Hepatocyte (in vitro differentiated cells): Measurements from ENCODE around the gene KANSL2. TPM values are rescaled to one million over a fixed set of nuclear protein-coding genes. Genes with fewer than 3 reads are reported as not detected.

ENCODE experiments used
- DNase-seq: peaks from one replicate; pipeline ENCODE4 v3.0.0-alpha.2; 2016; ENCODE audit warnings: low spot score
- H2AFZ ChIP-seq: fragments of 200-600 bp; sonication (generic); 2 replicates; pipeline ENCODE4 v1.6.0; 2016; ENCODE audit warnings: antibody characterized with exemption, mild to moderate bottlenecking
- H3K27ac ChIP-seq: fragments of 200-600 bp; sonication (generic); 2 replicates; pipeline ENCODE4 v1.5.1; 2016; ENCODE audit warnings: mild to moderate bottlenecking
- H3K27me3 ChIP-seq: fragments of 200-600 bp; sonication (generic); 2 replicates; pipeline ENCODE4 v1.6.1; 2016
- H3K36me3 ChIP-seq: fragments of 200-600 bp; sonication (generic); replicated peaks from 2 replicates; pipeline ENCODE4 v1.5.1; 2016; ENCODE audit warnings: low read depth; ENCODE audit not compliant: insufficient read depth
- H3K4me1 ChIP-seq: fragments of 200-600 bp; sonication (generic); 2 replicates; pipeline ENCODE4 v1.5.1; 2016; ENCODE audit warnings: mild to moderate bottlenecking, moderate library complexity; ENCODE audit not compliant: insufficient read depth
- H3K4me2 ChIP-seq: fragments of 200-600 bp; sonication (generic); 2 replicates; pipeline ENCODE4 v1.6.0; 2016
- H3K4me3 ChIP-seq: fragments of 200-600 bp; sonication (generic); 2 replicates; pipeline ENCODE4 v1.5.1; 2016; ENCODE audit warnings: mild to moderate bottlenecking
- H3K79me2 ChIP-seq: fragments of 200-600 bp; sonication (generic); 2 replicates; pipeline ENCODE4 v1.6.0; 2017; ENCODE audit warnings: mild to moderate bottlenecking
- H3K9me2 ChIP-seq: fragments of 200-600 bp; sonication (generic); replicated peaks from 2 replicates; pipeline ENCODE4 v1.6.0; 2017; ENCODE audit warnings: mild to moderate bottlenecking; ENCODE audit not compliant: insufficient read depth
- H3K9me3 ChIP-seq: fragments of 200-600 bp; sonication (generic); 2 replicates; pipeline ENCODE4 v1.5.1; 2016; ENCODE audit warnings: low read depth, mild to moderate bottlenecking
- H4K20me1 ChIP-seq: fragments of 200-600 bp; sonication (generic); 2 replicates; pipeline ENCODE4 v1.6.0; 2016; ENCODE audit warnings: mild to moderate bottlenecking; ENCODE audit not compliant: insufficient read depth, poor library complexity, severe bottlenecking
- CTCF ChIP-seq: fragments of 200-600 bp; sonication (generic); IDR thresholded peaks from 2 replicates; pipeline ENCODE4 v1.5.1; 2016; ENCODE audit warnings: antibody characterized with exemption, mild to moderate bottlenecking; ENCODE audit not compliant: poor library complexity
- EZH2 ChIP-seq: fragments of 200-600 bp; sonication (generic); IDR thresholded peaks from 2 replicates; pipeline ENCODE4 v1.6.1; 2016; ENCODE audit warnings: antibody characterized with exemption, mild to moderate bottlenecking, borderline replicate concordance
- EZH2phosphoT487 ChIP-seq: fragments of 200-600 bp; sonication (generic); IDR thresholded peaks from one replicate; pipeline ENCODE4 v1.6.1; 2018; ENCODE audit warnings: antibody characterized with exemption, mild to moderate bottlenecking, low read depth, moderate library complexity; ENCODE audit not compliant: unreplicated experiment, severe bottlenecking
- WGBS: methylation state at CpG from one replicate; pipeline ENCODE4 v1.1.6; 2016; ENCODE audit warnings: low lambda C conversion rate; ENCODE audit errors: missing lambda C conversion rate; 5-methylcytosine and 5-hydroxymethylcytosine counted together
- polyA plus RNA-seq: library from polyadenylated mRNA; unstranded; fragments of >200 nt; fragmentation: Nextera tagmentation; extraction: Ambion mirVana; gene quantifications from 2 replicates; pipeline ENCODE4 v1.2.1, GENCODE V29; 2016
- total RNA-seq: library from RNA; depleted of rRNA; stranded (reverse); fragments of >200 nt; gene quantifications from 2 replicates; pipeline ENCODE4 v1.2.3, GENCODE V29; 2014

The KANSL2 gene
- total and polyA plus RNA-seq, 2 experiments from 2014 or later = 22.6 to 33.3 TPM

GRCh38 chr12:48690990-48691389 lies 9.0 kb upstream of the KANSL2 start:
- WGBS = 66% methylated on average over 4 of the region's 4 CpGs
- no peak for DNase-seq
- Histone ChIP-seq H3K4me3 (no peak overlapping the region), H2AFZ (no peak overlapping the region), H3K79me2 (peaks cover 26% of the 10 kb centered on the region), H3K27me3 (no peaks in the 10 kb centered on the region), H3K36me3 (no peaks in the 10 kb centered on the region), H3K9me2 (no peaks in the 10 kb centered on the region), H4K20me1 (peaks cover 13% of the 10 kb centered on the region), H3K27ac (no peak overlapping the region), H3K4me1 (no peaks in the 10 kb centered on the region), H3K9me3 (no peaks in the 10 kb centered on the region), H3K4me2 (no peak overlapping the region)
- no peak for TF ChIP-seq CTCF
- no peak for TF ChIP-seq EZH2
- TF ChIP-seq EZH2phosphoT487 = no peak

GRCh38 chr12:48690436-48690835 lies 8.4 kb upstream of the KANSL2 start:
- Histone ChIP-seq H3K4me3 (no peak overlapping the region), H3K79me2 (peaks cover 26% of the 10 kb centered on the region), H3K36me3 (no peaks in the 10 kb centered on the region), H3K27me3 (no peaks in the 10 kb centered on the region), H2AFZ (no peak overlapping the region), H3K9me2 (no peaks in the 10 kb centered on the region), H4K20me1 (peaks cover 13% of the 10 kb centered on the region), H3K9me3 (no peaks in the 10 kb centered on the region), H3K4me1 (no peaks in the 10 kb centered on the region), H3K4me2 (no peak overlapping the region), H3K27ac (no peak overlapping the region)
- DNase-seq = no peak
- TF ChIP-seq EZH2 (no peak), EZH2phosphoT487 (no peak), CTCF (no peak)
- 66% methylated on average over 4 of the region's 4 CpGs for WGBS

GRCh38 chr12:48688836-48689235 lies 6.8 kb upstream of the KANSL2 start:
- Histone ChIP-seq H3K27me3 (no peaks in the 10 kb centered on the region), H3K36me3 (no peaks in the 10 kb centered on the region)
- no peak for DNase-seq

More at GRCh38 chr12:48688836-48689235, 6.8 kb upstream of the KANSL2 start:
- no peaks in the 10 kb centered on the region for H3K9me2 ChIP-seq
- peaks cover 13% of the 10 kb centered on the region for H4K20me1 ChIP-seq
- H3K9me3 ChIP-seq = no peaks in the 10 kb centered on the region
- no peak overlapping the region for H2AFZ ChIP-seq
- no peak overlapping the region for H3K4me3 ChIP-seq
- TF ChIP-seq EZH2phosphoT487 (no peak), CTCF (no peak), EZH2 (no peak)
- WGBS = 94% methylated on average over 1 of the region's 1 CpG
- no peak overlapping the region for H3K4me2 ChIP-seq
- peaks cover 26% of the 10 kb centered on the region for H3K79me2 ChIP-seq
- no peak overlapping the region for H3K27ac ChIP-seq
- no peaks in the 10 kb centered on the region for H3K4me1 ChIP-seq
